Measurements from ENCODE around the gene TC2N. TPM values are rescaled to one million over a fixed set of nuclear protein-coding genes. Genes with fewer than 3 reads are reported as not detected.

Gene TC2N
- total and polyA plus RNA-seq, 2 of the 4 experiments (the other 2 are of a cell fraction) = 0.03 to 0.18 TPM

GRCh38 chr14:91830777-91831176 lies 36.6 kb downstream of the TC2N start:
- TF ChIP-seq CTCF (conservative IDR thresholded peaks at IDR 0.05; ENCODE audit: low read depth, low read length) = no peak
- Histone ChIP-seq H4K20me1 (ENCODE audit: insufficient read depth, low read length) (no peaks in the 10 kb centered on the region), H3K4me3 (ENCODE audit: insufficient read depth, low read depth, low read length) (no peak overlapping the region), H3K18ac (ENCODE audit: low read depth, low read length) (no peak overlapping the region), H3K4ac (ENCODE audit: low read depth, low read length) (no peak overlapping the region), H3K14ac (replicated peaks; ENCODE audit: low read depth, low read length) (no peak overlapping the region), H2AK5ac (ENCODE audit: low read depth, low read length) (no peak overlapping the region), H3K36me3 (ENCODE audit: control insufficient read depth, insufficient read depth, low read length) (no peaks in the 10 kb centered on the region), H3K9me1 (ENCODE audit: insufficient read depth, low read length) (no peaks in the 10 kb centered on the region), H2AFZ (replicated peaks; ENCODE audit: low read length, poor library complexity) (no peak overlapping the region), H2AK9ac (replicated peaks; ENCODE audit: low read depth, low read length, poor library complexity) (no peak overlapping the region), H4K5ac (ENCODE audit: low read depth, low read length) (no peak overlapping the region), H3K56ac (ENCODE audit: extremely low read depth, insufficient read depth, low read length) (no peak overlapping the region), H2BK20ac (ENCODE audit: low read depth, low read length) (no peak overlapping the region), H3K4me2 (ENCODE audit: low read depth, low read length) (no peak overlapping the region), H4K91ac (ENCODE audit: insufficient read depth, low read depth, low read length) (no peak overlapping the region), H2BK5ac (ENCODE audit: low read depth, low read length, poor library complexity, severe bottlenecking) (no peak overlapping the region), H3K9ac (ENCODE audit: low read depth, low read length) (no peak overlapping the region), H3K79me1 (ENCODE audit: low read depth in 1 of 2, low read length in 2 of 2) (no peaks in the 10 kb centered on the region), H3K4me1 (ENCODE audit: control insufficient read depth, insufficient read depth, low read length) (no peaks in the 10 kb centered on the region), H3K27me3 (ENCODE audit: control insufficient read depth, insufficient read depth, low read length) (peaks cover 13% of the 10 kb centered on the region), H2BK120ac (ENCODE audit: low read depth, low read length) (no peak overlapping the region), H4K8ac (ENCODE audit: low read depth in 2 of 2, low read length in 2 of 2) (no peak overlapping the region), H3K27ac (ENCODE audit: insufficient read depth, low read length) (no peak overlapping the region), H3K23ac (ENCODE audit: low read depth, low read length) (no peak overlapping the region), H3K9me3 (ENCODE audit: control insufficient read depth, insufficient read depth, low read length) (peaks cover 2% of the 10 kb centered on the region; the same call in 1 of the 2 replicates), H2BK15ac (ENCODE audit: low read depth, low read length) (no peak overlapping the region)
- dilution Hi-C loops (cut with HindIII; ENCODE audit: low sequenced_read_pairs, unreplicated experiment) (no loop called here), in situ Hi-C loops (cut with MboI; ENCODE audit: low sequenced_read_pairs) (no loop called here), intact Hi-C loops (cut with micrococcal nuclease) (no loop called here)
- BruUV-seq (replicated peaks) = no TSS peak
- CTCF ChIA-PET = no interaction called here
- ATAC-seq (ENCODE audit: low read depth) (no peak), DNase-seq (no peak)
- POLR2A ChIA-PET (ENCODE audit: unreplicated experiment) = no interaction called here
- no CpG with 5 or more reads among the region's 3 CpGs for WGBS, 2 experiments (ENCODE audit: extremely low coverage in 2 of 2, insufficient read length in 1 of 2)
